Fibroblast of villous mesenchyme (primary cell): ENCODE results near the gene NFE2L2. TPM values are rescaled to one million over a fixed set of nuclear protein-coding genes. Genes with fewer than 3 reads are reported as not detected.
"Not testable (repeated sequence)": the region's sequence is repeated elsewhere in the genome, so short reads cannot be mapped to it uniquely, and the experiment has no call there.

Experiments
- DNase-seq: peaks from one replicate; pipeline ENCODE4 v3.0.0-alpha.2; 2010; ENCODE audit warnings: low read depth
- H3K4me3 ChIP-seq: 2 replicates; pipeline ENCODE4 v1.5.1; 2011; ENCODE audit warnings: low read depth, mild to moderate bottlenecking, low read length
- CTCF ChIP-seq: IDR thresholded peaks from 2 replicates; pipeline ENCODE4 v1.5.1; 2012; ENCODE audit warnings: low read depth, mild to moderate bottlenecking, low read length; ENCODE audit not compliant: insufficient read depth
- total RNA-seq: library from RNA; depleted of rRNA; stranded (reverse); fragments of >200 nt; gene quantifications from 2 replicates; pipeline ENCODE4 v1.2.3, GENCODE V29; 2012

NFE2L2 gene
- total RNA-seq, 1 donor: 78.6 TPM

- no peak for DNase-seq
- H3K4me3 ChIP-seq: no peak overlapping the region
- no peak for TF ChIP-seq CTCF
Observed at GRCh38 chr2:177252808-177253531, 11.6 kb downstream of the NFE2L2 start.

- no peak overlapping the region for H3K4me3 ChIP-seq
- DNase-seq: no peak
- no peak for TF ChIP-seq CTCF
Observed at GRCh38 chr2:177251165-177251542, 13.4 kb downstream of the NFE2L2 start.

GRCh38 chr2:177250461-177250860 lies 14.1 kb downstream of the NFE2L2 start:
- no peak for TF ChIP-seq CTCF
- DNase-seq: no peak
- H3K4me3 ChIP-seq: no peak overlapping the region

- DNase-seq: no peak
- TF ChIP-seq CTCF: no peak
- H3K4me3 ChIP-seq: no peak overlapping the region
Observed at GRCh38 chr2:177249038-177249437, 15.5 kb downstream of the NFE2L2 start.

GRCh38 chr2:177247693-177248262 lies 16.7 kb downstream of the NFE2L2 start:
- TF ChIP-seq CTCF: no peak
- H3K4me3 ChIP-seq: no peak overlapping the region
- no peak for DNase-seq

- DNase-seq, H3K4me3 ChIP-seq: not testable (repeated sequence)
Observed at GRCh38 chr2:177246523-177247030, 17.9 kb downstream of the NFE2L2 start.

- H3K4me3 ChIP-seq: no peak overlapping the region
- DNase-seq: peak; percentile 29
- TF ChIP-seq CTCF: no peak
Observed at GRCh38 chr2:177246000-177246399, 18.5 kb downstream of the NFE2L2 start.
